ENCODE results near the gene PRAMEF11. TPM values are rescaled to one million over a fixed set of nuclear protein-coding genes. Genes with fewer than 3 reads are reported as not detected.
"Not testable (repeated sequence)": the region's sequence is repeated elsewhere in the genome, so short reads cannot be mapped to it uniquely, and the experiment has no call there.

PRAMEF11 gene
- total RNA-seq, 2 experiments from 2014 or later: not detected

DNA sequence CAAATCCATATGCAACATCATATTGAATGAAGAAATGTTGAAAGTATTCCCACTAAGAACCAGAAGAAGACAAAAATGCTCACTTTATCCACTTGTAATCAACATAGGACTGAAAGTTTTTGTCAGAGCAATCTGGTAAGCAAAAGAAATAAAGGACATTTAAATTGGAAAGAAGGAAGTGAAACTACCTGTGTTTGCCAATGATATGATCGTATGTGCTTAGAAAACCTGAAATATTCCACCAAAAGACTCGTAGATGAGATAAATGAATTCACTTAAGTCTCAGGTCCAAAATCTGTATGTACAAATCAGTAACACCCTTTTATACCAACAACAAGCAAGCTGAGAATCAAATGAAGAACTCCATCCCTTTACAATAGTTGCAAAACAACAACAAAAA lies 31.5 kb downstream of the PRAMEF11 start:
- no peak overlapping the region for H2AFZ ChIP-seq (ENCODE audit: low read length)
- ChIA-PET CTCF (ENCODE audit: unreplicated experiment) (no interaction called here), POLR2A (no interaction called here)
- no peaks in the 10 kb centered on the region for H4K20me1 ChIP-seq (ENCODE audit: insufficient read depth, low read length)
- no peak overlapping the region for H3K4me2 ChIP-seq (ENCODE audit: low read length)
- TF ChIP-seq CTCF (conservative IDR thresholded peaks at IDR 0.05; ENCODE audit: low read length) (no peak), EZH2phosphoT487 (IDR thresholded peaks at IDR 0.05; ENCODE audit: borderline replicate concordance, low read depth, low read length) (no peak)
- H3K27ac ChIP-seq (ENCODE audit: low read depth, low read length, poor library complexity, severe bottlenecking): no peak overlapping the region
- H3K4me3 ChIP-seq (ENCODE audit: low read depth, low read length, poor library complexity, severe bottlenecking): no peak overlapping the region
- no peaks in the 10 kb centered on the region for H3K9me2 ChIP-seq (ENCODE audit: insufficient read depth, low read length)
- H3K36me3 ChIP-seq (ENCODE audit: insufficient read depth, low read length): no peaks in the 10 kb centered on the region
- no peaks in the 10 kb centered on the region for H3K79me2 ChIP-seq (ENCODE audit: insufficient read depth, low read depth, low read length)
- H3K4me1 ChIP-seq (ENCODE audit: insufficient read depth, low read length, poor library complexity, severe bottlenecking): no peaks in the 10 kb centered on the region
- no TSS peak for BruUV-seq (replicated peaks)
- intact Hi-C loops (cut with micrococcal nuclease; ENCODE audit: unreplicated experiment): no loop called here
- H3K9me3 ChIP-seq (ENCODE audit: low read length): no peaks in the 10 kb centered on the region
- DNase-seq (ENCODE audit: low spot score): no peak

- H3K4me2 ChIP-seq (ENCODE audit: low read length): no peak overlapping the region
- no peak for TF ChIP-seq CTCF (conservative IDR thresholded peaks at IDR 0.05; ENCODE audit: low read length)
- no peak for TF ChIP-seq EZH2phosphoT487 (IDR thresholded peaks at IDR 0.05; ENCODE audit: borderline replicate concordance, low read depth, low read length)
- intact Hi-C loops (cut with micrococcal nuclease; ENCODE audit: unreplicated experiment): no loop called here
- no peak overlapping the region for H3K27ac ChIP-seq (ENCODE audit: low read depth, low read length, poor library complexity, severe bottlenecking)
- H3K36me3 ChIP-seq (ENCODE audit: insufficient read depth, low read length): no peaks in the 10 kb centered on the region
- no peak overlapping the region for H3K4me3 ChIP-seq (ENCODE audit: low read depth, low read length, poor library complexity, severe bottlenecking)
- H3K9me3 ChIP-seq (ENCODE audit: low read length): no peaks in the 10 kb centered on the region
- no peak overlapping the region for H2AFZ ChIP-seq (ENCODE audit: low read length)
- no peaks in the 10 kb centered on the region for H3K9me2 ChIP-seq (ENCODE audit: insufficient read depth, low read length)
- no peak for DNase-seq (ENCODE audit: low spot score)
- ChIA-PET POLR2A (no interaction called here), CTCF (ENCODE audit: unreplicated experiment) (no interaction called here)
- BruUV-seq (replicated peaks): no TSS peak
- no peaks in the 10 kb centered on the region for H4K20me1 ChIP-seq (ENCODE audit: insufficient read depth, low read length)
- no peaks in the 10 kb centered on the region for H3K4me1 ChIP-seq (ENCODE audit: insufficient read depth, low read length, poor library complexity, severe bottlenecking)
- no peaks in the 10 kb centered on the region for H3K79me2 ChIP-seq (ENCODE audit: insufficient read depth, low read depth, low read length)
Observed at GRCh38 chr1:12798911-12799310, 32.3 kb downstream of the PRAMEF11 start.

- H3K9me3 ChIP-seq (ENCODE audit: low read length); H4K20me1 ChIP-seq (ENCODE audit: insufficient read depth, low read length); H3K4me3 ChIP-seq (ENCODE audit: low read depth, low read length, poor library complexity, severe bottlenecking); H3K36me3 ChIP-seq (ENCODE audit: insufficient read depth, low read length); H2AFZ ChIP-seq (ENCODE audit: low read length); DNase-seq (ENCODE audit: low spot score); POLR2A ChIA-PET; CTCF ChIA-PET (ENCODE audit: unreplicated experiment); H3K4me1 ChIP-seq (ENCODE audit: insufficient read depth, low read length, poor library complexity, severe bottlenecking); intact Hi-C loops (cut with micrococcal nuclease; ENCODE audit: unreplicated experiment); BruUV-seq (replicated peaks); H3K79me2 ChIP-seq (ENCODE audit: insufficient read depth, low read depth, low read length); H3K27ac ChIP-seq (ENCODE audit: low read depth, low read length, poor library complexity, severe bottlenecking); H3K4me2 ChIP-seq (ENCODE audit: low read length); H3K9me2 ChIP-seq (ENCODE audit: insufficient read depth, low read length): not testable (repeated sequence)
Observed at GRCh38 chr1:12791097-12791496, 40.1 kb downstream of the PRAMEF11 start, which contains the start of gene PRAMEF1. Gene PRAMEF1 (plus strand): TSS chr1:12791397. CDS start chr1:12793228, 1,831 bp downstream.

GRCh38 chr1:12784729-12785128 lies 46.5 kb downstream of the PRAMEF11 start:
- POLR2A ChIA-PET; H3K4me2 ChIP-seq (ENCODE audit: low read length); H3K9me2 ChIP-seq (ENCODE audit: insufficient read depth, low read length); H3K4me1 ChIP-seq (ENCODE audit: insufficient read depth, low read length, poor library complexity, severe bottlenecking); H3K79me2 ChIP-seq (ENCODE audit: insufficient read depth, low read depth, low read length); H3K9me3 ChIP-seq (ENCODE audit: low read length); intact Hi-C loops (cut with micrococcal nuclease; ENCODE audit: unreplicated experiment); H2AFZ ChIP-seq (ENCODE audit: low read length); H3K36me3 ChIP-seq (ENCODE audit: insufficient read depth, low read length); CTCF ChIA-PET (ENCODE audit: unreplicated experiment); H4K20me1 ChIP-seq (ENCODE audit: insufficient read depth, low read length); H3K4me3 ChIP-seq (ENCODE audit: low read depth, low read length, poor library complexity, severe bottlenecking); BruUV-seq (replicated peaks); H3K27ac ChIP-seq (ENCODE audit: low read depth, low read length, poor library complexity, severe bottlenecking): not testable (repeated sequence)
- peak; percentile 19 for DNase-seq (ENCODE audit: low spot score)

Measured in OCI-LY7 (cell line).